Breast epithelium (tissue), 3 donors: ENCODE results near the gene SERTM2.

Source experiments
- POLR2A ChIP-seq: fragments of 450-650 bp; IDR thresholded peaks from one replicate; pipeline ENCODE4 v1.6.1; 2016; ENCODE audit warnings: antibody characterized with exemption, mild to moderate bottlenecking, moderate library complexity
- POLR2AphosphoS5 ChIP-seq, 3 donors: sonication (generic); formaldehyde crosslinking; IDR thresholded peaks; one replicate each; pipeline ENCODE4 v1.6.1; 2017; ENCODE audit warnings: antibody characterized with exemption in 3 of 3
- TF ChIP-seq, protein P1 (sequence below), 3 donors: fragments of 450-650 bp; IDR thresholded peaks; one replicate each; pipeline ENCODE4 v1.5.1; 2016 to 2017; ENCODE audit warnings: antibody characterized with exemption in 3 of 3, mild to moderate bottlenecking in 3 of 3, moderate library complexity in 3 of 3

DNA sequence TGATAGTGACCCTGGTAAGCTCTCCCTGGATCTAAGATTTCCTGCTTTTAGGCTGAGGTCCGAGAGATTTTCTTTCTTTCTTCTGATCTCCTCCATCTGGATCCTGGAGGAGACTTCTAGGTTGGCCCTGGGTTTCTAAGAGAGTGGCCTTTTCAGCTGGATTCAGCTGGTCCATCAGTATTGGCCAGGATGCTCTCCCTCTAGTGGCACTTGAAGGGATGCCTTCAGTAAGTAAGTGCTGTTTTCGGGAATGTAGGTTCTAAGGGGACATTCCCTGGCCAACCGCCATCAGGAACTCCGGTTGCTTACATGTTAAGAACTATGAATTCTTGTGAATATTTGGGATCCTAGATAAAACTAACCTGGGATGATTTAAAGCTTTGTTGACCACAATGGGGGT lies 56.9 kb downstream of the SERTM2 start:
- TF ChIP-seq, protein P1, sequence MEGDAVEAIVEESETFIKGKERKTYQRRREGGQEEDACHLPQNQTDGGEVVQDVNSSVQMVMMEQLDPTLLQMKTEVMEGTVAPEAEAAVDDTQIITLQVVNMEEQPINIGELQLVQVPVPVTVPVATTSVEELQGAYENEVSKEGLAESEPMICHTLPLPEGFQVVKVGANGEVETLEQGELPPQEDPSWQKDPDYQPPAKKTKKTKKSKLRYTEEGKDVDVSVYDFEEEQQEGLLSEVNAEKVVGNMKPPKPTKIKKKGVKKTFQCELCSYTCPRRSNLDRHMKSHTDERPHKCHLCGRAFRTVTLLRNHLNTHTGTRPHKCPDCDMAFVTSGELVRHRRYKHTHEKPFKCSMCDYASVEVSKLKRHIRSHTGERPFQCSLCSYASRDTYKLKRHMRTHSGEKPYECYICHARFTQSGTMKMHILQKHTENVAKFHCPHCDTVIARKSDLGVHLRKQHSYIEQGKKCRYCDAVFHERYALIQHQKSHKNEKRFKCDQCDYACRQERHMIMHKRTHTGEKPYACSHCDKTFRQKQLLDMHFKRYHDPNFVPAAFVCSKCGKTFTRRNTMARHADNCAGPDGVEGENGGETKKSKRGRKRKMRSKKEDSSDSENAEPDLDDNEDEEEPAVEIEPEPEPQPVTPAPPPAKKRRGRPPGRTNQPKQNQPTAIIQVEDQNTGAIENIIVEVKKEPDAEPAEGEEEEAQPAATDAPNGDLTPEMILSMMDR (IDR thresholded peaks at IDR 0.05) = no peak
- TF ChIP-seq POLR2A = no peak
- no peak for TF ChIP-seq POLR2AphosphoS5 (IDR thresholded peaks at IDR 0.05)
